HG03442 (cell line): ENCODE results near the gene JAML.

Source experiments
- ATAC-seq: cut with Tn5 transposase; IDR thresholded peaks from one replicate; pipeline ENCODE4 v1.9.1; 2021; ENCODE audit warnings: mild to moderate bottlenecking, moderate library complexity; ENCODE audit not compliant: unreplicated experiment

JAML gene

GRCh38 chr11:118240999-118241763 is 16.4 kb upstream of the JAML start:
- peak; percentile 86 for ATAC-seq

GRCh38 chr11:118239509-118240205 is 14.8 kb upstream of the JAML start:
- no peak for ATAC-seq

- ATAC-seq = no peak
These were observed 14.1 kb upstream of the JAML start for GRCh38 chr11:118238929-118239328.

GRCh38 chr11:118238421-118238820 is 13.6 kb upstream of the JAML start:
- ATAC-seq = no peak

GRCh38 chr11:118236170-118236569 is 11.4 kb upstream of the JAML start:
- ATAC-seq = no peak

- no peak for ATAC-seq
These were observed 10.0 kb upstream of the JAML start for GRCh38 chr11:118234833-118235232.

- ATAC-seq = no peak
These were observed 9.0 kb upstream of the JAML start for GRCh38 chr11:118233850-118234249.

GRCh38 chr11:118233377-118233776 is 8.6 kb upstream of the JAML start:
- ATAC-seq = no peak

GRCh38 chr11:118232659-118233058 is 7.8 kb upstream of the JAML start:
- ATAC-seq = no peak

GRCh38 chr11:118231461-118231860 is 6.7 kb upstream of the JAML start:
- ATAC-seq = no peak

- ATAC-seq = no peak
These were observed 5.3 kb upstream of the JAML start for GRCh38 chr11:118230088-118230487.

GRCh38 chr11:118229274-118229847 is 4.5 kb upstream of the JAML start:
- no peak for ATAC-seq

GRCh38 chr11:118227865-118228785 is 3.3 kb upstream of the JAML start:
- ATAC-seq = peak; percentile 64

GRCh38 chr11:118226781-118227180 is 2.0 kb upstream of the JAML start:
- no peak for ATAC-seq

- no peak for ATAC-seq
These were observed 1.5 kb upstream of the JAML start for GRCh38 chr11:118226296-118226695.

GRCh38 chr11:118223992-118224391 is 819 bp downstream of the JAML start:
- ATAC-seq = no peak

GRCh38 chr11:118223570-118223969 is 1.2 kb downstream of the JAML start:
- no peak for ATAC-seq

GRCh38 chr11:118222437-118222836 is 2.4 kb downstream of the JAML start:
- no peak for ATAC-seq

- no peak for ATAC-seq
These were observed 3.4 kb downstream of the JAML start for GRCh38 chr11:118221419-118221818.

- ATAC-seq = no peak
These were observed 5.1 kb downstream of the JAML start for GRCh38 chr11:118219732-118220131.

- ATAC-seq = no peak
These were observed 5.6 kb downstream of the JAML start for GRCh38 chr11:118219244-118219643.
